Retina (tissue), 1 donor: ENCODE results near the gene TBCD.
"Not testable (repeated sequence)": the region's sequence is repeated elsewhere in the genome, so short reads cannot be mapped to it uniquely, and the experiment has no call there.

Source experiments
- DNase-seq: peaks from one replicate; pipeline ENCODE4 v3.0.0-alpha.2; 2016

Gene TBCD

DNA sequence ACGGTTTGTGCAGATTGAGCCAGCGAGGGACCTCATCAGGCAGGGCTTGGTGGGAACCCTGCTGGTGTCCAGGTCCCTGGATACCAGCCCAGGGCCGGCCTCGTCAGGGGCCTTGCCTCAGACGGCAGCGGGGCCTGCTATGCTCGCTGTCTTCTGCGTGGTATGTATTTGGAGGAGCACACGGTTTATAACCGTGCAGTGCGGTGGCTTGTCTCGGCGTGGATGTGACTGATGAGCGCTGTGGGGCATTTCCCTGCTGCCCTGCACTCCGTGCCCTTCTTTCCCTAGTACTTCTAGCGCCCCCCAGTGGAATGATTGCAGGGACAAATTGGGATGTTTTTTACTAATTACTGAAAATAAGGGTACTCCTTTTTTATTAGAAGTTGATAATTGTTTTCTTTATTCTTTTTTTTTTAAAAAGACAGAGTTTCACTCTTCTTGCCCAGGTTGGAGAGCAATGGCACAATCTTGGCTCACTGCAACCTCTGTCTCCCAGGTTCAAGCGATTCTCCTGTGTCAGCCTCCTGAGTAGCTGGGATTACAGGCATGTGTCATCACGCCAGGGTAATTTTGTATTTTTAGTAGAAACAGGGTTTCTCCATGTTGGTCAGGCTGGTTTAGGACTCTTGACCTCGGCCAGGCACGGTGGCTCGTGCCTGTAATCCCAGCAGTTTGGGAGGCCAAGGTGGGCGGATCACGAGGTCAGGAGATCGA, 15.3 kb downstream of the TBCD start:
- peak; percentile 29 for DNase-seq

DNA sequence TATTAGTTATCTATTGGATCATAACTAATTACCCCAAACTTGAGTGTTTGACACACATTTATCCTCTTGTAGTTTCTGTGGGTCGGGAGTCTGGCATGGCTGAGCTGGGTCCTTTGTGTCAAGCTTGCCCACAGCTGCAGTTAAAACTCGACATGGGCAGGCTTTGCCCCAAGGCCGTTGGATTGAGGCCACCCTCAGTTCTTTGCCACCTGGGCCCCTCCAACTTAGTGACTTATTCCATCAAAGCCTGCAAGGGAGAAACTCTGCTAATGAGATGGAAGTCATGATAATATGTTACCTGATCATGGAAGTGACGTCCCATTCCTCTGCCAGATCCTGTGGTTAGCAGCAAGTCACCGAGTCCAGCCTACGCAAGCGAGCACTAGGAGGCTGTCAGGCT, 17.2 kb downstream of the TBCD start:
- no peak for DNase-seq

DNA sequence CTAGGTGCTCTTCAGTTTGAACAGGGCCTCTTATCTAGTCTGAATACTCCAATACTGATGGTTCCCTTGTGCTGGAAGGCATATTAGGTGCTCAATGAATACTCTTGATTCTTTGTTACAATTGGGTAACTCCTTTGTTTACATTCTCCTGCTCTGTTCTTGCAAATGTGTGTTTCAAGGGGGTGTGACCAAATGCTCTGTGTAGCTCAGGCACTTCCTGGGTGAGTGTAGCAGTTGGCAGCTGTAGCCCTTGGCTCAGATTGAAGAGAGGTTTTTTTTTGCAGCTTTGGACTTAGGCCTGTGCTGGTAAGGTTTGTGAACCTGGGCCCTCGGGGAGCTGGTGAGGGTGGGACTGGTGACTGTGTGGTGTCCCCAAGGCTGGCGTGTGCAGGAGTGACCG, 20.2 kb downstream of the TBCD start:
- DNase-seq: no peak

- DNase-seq: not testable (repeated sequence)
Measured at GRCh38 chr17:82774456-82774855, 22.6 kb downstream of the TBCD start.

DNA sequence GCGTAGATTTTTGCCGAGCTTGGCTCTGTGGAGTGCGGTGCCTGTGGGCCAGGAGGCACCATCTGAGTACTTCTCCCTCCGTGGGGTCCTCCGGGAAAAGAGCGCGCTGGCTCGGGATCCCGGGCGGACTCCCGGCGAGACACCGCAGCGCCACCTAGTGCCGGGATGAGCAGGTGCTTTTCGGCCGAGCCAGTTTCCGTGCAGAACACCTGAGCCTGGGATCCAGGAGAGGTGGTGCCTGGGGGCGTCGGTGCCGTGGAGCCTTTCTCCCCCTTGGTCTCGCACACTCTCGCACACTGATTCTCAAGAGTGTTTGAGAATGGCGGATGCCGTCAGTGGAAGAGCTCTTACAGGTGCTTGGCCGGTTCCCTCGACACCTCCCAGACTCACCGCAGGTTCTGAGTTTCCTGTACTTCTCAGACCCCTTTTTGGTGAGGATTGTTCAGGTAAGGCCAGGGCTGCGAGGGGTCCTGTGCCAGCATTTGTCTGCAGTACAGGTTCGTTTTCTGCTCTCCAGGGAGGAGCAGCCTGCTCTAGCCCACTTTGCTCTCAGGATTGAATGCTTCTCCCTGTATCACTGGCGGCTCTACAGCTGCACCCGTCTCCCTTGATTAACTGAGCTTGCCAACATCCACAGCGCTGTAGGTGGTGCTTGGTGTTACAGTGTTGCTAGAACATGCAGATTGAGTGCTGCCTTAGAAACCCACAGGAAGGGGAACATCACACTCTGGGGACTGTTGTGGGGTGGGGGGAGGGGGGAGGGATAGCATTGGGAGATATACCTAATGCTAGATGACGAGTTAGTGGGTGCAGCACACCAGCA, 23.3 kb downstream of the TBCD start:
- DNase-seq: peak; percentile 75

DNA sequence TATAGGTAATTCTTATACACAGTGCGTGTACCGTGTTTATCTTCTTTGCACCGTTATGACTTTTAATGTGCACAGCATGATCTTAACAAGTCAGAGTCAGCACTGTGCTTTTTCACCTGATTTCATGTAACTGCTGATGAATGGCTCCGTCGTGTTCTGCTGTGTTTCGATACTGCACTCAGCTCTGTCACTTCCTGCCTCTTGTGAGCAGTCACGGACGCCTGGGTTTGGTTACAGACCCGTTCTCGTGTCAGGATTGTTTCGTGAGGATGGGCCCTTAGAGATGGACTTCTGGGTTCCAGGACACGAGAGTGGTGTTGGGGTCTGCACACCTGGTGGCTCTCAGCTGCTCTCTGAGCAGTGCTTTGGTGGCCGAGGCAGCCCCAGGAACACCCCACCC, 24.6 kb downstream of the TBCD start:
- DNase-seq: no peak

- not testable (repeated sequence) for DNase-seq
Measured at GRCh38 chr17:82777778-82778375, 26.0 kb downstream of the TBCD start.

- DNase-seq: no peak
Measured at GRCh38 chr17:82779541-82779940, 27.7 kb downstream of the TBCD start.

DNA sequence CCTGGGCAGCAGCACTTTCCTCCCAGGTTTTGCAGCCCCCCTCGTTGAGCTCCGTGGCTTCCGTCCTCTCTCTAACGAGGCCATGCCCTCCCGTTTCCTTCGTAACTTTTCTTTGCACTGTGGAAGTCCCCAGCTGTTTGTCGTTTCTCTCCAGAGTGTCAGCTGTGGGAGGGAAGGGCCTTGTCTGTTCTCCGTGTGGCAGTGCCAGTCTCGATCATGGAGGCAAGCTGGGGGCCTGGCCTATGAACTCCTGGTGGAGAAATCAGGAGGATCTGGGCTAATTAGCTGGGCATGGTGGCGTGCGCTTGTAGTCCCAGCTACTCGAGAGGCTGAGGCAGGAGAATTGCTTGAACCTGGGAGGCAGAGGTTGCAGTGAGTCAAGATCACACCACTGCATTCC, 28.3 kb downstream of the TBCD start:
- DNase-seq: no peak

GRCh38 chr17:82780971-82781893, 29.4 kb downstream of the TBCD start:
- no peak for DNase-seq

DNA sequence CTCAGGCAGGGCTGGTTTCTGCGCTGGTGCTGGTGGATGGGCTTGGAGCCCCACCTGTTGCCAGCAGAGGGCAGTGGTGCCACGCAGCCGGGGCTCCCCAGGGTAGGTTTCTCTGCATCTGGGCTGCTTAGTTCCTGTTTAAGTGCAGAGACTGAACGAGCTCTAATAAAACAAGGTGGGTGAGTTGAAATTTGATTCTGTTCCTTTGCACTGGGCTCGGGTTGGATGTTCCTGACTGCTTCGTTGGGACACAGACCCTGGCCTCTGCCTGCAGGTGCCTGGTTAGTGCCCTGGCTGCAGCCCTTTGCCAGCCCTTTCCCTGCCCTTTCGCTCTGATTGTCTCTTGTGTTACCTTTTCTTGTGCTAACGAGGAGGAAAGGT, 30.0 kb downstream of the TBCD start:
- peak; percentile 90 for DNase-seq

GRCh38 chr17:82782657-82783207, 30.9 kb downstream of the TBCD start:
- no peak for DNase-seq

DNA sequence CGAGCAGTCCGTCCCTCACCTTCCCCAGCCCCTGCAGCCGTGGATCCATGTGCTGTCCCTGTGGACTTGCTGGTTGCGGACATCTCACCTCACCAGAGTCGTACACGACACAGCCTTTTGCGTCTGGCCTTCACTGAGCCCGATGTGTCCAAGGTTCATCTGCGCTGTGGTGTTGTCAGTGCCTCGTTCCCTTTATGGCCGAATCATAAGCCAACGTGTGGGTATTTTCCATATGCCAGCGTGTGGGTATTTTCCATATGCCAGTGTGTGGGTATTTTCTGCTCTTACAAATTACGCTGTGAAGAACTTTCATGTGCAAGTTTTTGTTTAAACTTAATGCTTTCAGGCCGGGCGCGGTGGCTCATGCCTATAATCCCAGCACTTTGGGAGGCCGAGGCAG, 31.6 kb downstream of the TBCD start:
- no peak for DNase-seq

GRCh38 chr17:82785581-82785980, 33.7 kb downstream of the TBCD start:
- not testable (repeated sequence) for DNase-seq

GRCh38 chr17:82786427-82786826, 34.6 kb downstream of the TBCD start:
- DNase-seq: no peak

GRCh38 chr17:82787081-82787848, 35.4 kb downstream of the TBCD start:
- DNase-seq: no peak

DNA sequence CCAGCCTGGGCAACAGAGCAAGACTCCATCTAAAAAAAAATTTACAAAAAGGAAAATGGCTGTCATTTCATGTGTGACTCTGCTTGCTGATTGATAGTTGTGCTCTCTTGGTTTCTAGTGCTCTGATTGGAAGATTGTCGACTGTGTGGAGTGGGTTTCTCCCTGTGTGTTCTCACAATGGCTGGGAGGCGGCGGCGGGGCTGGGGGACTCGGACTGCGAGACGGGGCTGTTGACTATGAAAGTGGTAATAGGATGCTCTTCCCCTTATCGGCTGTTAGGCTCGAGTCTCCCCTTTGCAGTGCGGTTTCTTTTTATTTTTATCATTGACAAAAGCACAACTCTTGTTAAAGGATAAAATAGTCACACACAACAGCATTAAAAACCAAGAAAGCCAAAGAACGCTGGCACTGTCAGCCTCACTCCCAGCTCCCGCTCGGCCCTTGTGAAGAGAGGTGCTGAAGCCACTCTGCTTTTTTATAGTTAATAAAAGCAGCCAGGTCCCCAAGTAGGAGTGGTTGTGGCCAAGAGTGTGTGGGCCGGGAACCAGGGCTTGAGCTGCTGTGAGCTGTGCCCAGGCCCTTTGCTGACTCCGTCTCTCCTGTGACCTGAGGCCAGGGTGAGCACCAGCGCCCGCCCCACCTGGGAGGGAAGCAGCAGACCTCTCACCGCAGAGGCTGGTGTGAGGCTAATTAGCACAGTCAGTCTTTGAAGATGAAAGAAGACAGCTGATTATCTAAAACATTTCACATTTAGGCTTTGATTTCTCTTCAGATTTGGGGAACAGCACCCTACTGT, 36.5 kb downstream of the TBCD start:
- DNase-seq: no peak

DNA sequence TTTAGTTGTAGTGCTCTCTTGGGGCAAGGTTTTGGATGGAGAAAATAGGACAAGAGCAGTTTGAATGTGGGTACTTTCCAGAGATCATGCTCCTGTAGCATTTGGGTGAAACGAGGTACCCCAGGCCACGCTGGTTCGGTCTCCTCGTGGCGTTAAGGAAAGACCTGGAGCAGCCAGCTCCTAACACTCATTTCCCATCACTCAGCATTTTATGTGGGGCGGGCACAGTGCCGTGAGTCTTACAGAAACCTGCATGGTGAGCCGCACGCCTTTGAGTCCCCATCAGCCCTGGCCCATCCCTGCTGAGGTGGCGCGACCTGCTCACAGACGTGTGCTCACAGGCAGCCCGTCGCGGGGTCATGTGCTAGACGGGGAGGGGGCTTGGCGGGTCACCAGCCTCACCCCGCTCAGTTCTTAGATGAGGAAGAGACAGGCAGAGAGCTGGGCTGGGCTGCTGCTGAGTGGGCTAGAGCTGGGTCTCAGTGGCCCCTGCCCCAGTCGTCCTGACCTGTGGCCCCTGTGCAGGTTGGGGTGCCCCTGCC, 37.3 kb downstream of the TBCD start:
- DNase-seq: no peak

DNA sequence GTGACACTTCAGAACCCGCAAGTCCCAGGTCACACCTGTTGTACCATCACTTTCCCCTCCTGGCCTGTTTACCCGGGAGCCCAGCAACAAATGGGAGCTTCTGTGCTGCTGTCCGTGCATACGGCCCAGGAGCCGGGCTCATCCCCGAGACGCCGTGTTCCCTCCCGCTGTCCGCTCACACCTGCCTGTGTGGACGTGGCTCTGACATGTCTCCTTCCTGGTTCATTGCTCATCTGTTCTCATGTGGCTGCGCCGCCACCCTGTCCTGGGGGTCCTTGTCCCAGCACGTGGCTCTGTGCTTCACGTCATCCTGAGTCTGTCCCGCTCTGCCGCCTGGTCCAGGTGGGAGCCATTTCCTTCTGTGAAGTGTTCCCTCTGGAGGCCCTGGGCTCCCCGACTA, 37.9 kb downstream of the TBCD start:
- no peak for DNase-seq

DNA sequence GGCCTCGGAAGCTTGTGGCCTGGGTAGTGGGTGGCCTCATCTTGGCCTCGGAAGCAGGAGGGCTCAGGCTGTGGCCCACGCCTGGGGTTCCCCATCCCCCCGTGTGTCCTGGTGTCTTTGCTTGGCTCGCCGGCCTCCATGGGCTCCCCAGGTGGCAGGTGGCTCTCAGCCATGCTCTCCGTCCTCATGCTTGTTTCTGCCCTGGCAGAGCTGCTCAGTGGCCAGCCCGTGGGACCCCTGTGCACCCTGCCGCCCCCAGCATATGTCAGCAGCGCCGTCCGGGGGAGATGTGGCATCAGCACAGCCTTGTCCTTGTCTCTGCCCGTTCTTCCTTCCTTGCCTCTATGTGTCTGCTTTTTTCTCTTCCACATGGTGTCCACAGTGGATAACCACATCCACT, 38.5 kb downstream of the TBCD start:
- no peak for DNase-seq

DNA sequence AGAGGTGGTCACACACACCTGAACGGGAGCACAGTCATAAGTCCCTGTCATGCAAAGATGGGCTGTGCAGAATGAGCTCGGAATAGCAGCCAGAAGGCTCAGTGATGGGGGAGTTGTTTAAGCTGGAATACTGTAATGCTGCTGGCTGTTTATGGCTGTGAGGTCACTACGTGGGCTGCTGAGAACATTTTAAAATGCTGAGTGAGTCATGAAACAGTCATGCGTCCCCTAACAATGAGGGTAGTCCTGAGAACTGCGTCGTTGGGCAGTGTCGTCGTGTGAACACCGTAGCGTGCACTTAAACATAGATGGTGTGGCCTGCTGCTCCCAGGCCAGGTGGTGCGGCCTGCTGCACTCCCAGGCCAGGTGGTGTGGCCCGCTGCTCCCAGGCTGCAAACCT, 39.7 kb downstream of the TBCD start:
- DNase-seq: no peak
